GM20431 (cell line): ENCODE results near the gene RAB40C.

Experiments
- in situ Hi-C: fragments of 300-500 bp; cut with MseI, MboI; formaldehyde crosslinking; loops from one replicate; pipeline ENCODE4 v1.15.0; 2020; ENCODE audit warnings: low sequenced_read_pairs; ENCODE audit not compliant: unreplicated experiment

RAB40C gene

DNA sequence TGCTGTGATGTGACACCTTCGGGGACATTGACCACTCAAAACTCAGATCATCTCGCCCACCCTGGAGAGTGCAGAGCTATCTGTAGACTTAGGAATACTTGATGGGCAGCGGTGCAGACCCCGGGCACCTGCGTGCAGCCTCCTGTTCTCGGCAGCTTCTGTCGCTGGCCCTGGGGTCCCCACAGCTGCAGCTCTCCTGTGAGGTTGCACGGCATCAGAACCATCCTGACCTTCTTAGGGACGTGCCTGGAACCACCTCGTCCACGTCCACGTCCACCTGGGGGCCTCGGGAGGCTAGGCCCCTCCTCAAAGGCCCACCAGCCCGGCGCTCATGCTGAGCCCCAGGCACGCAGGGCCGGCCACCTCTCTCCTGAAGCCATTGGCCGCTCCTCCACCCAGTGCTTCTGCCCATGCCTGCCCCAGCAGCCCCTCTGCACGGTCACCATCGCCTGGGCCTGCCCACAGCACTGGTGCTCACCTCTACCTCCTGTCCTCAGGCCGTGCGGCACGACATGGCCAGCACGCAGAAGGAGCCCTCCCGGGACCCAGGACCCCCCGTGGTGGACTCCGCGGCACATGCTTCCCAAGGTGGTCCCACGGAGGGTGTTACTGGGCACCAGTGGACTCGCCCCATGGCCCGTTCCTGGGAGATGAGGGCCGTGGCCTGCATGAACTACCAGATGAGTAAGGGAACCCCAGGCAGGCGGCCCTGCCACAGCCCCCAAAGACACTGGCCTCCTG is 38.6 kb downstream of the RAB40C start:
- in situ Hi-C loops, result no loop called here

DNA sequence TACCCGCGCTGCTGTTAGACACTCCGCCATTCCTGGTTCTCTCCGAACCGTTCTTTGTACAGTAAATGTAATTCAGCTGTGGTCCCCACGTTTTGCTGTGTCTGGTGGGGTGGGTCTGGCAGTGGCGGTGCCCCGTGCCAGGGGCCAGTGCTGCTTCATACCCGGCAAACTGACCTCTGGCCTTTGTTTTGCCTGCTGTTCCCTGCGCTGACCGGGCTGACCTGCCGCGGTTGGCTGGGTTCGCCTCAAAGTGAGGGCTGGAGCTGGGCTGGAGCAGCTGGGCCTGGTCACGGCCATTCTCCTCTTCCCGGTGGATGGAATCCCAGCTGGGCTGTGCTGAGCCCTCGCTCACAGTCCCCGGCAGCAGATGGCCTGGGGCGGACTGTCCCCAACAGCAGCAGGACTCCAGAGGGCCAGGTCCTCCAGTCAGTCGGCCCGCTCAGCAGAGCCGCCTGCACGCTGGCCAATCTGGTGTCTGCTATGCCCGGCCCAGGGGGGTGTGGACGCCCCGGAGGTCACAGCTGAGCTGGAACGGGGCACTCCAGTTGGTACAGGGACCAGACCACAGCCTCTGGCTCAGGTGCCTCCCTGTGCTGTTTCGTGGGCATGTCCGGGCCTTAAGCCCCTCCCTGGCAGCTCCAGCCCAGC is 39.4 kb downstream of the RAB40C start:
- in situ Hi-C loops, result no loop called here

DNA sequence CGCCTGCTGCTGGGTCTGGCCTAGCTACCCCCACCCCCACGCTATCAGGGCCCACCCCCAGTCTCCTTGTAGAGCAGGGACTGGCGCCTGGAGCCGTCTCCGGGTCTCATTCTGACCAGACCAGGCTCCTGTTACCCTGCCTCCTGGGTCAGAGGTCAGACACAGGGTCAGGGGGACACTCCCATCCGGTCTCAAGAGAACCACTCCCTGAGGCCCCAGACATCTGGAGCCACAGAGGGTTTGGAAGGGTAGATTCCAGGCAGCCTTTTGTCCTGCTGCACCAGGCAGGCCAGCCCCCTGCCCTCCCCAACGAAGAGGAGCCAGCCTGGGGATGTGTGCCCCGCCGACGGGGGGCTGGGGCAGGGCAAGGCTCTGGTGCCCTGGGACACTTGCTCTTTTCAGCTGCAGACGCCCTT is 40.0 kb downstream of the RAB40C start:
- in situ Hi-C loops, result no loop called here

DNA sequence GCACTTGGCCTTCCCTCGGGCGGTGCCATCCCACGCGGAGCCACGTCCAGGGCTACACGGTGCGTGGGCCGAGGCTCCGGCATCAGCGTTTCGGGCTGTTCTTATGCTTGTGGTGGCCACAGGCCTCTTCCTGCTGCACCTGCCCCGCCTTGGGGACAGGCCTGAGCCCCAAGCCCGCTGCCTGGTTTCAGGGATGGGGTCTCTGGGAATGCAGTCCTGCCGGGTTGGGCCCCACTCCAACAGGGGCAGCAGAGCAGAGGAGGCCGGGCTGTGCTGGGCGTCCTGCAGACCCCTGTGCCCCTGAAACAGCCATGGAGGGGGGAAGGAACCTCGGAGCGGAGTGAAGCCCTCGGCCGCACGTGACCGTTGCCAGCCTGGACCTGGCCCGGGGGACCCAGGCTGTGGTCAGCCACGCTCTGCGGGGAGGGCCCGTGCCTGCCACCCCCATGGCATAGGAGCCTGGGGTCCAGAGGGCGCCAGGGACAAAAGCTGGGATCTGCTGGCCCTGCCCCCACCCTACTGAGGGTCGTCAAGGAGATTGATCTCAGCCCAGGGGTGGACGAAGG is 40.5 kb downstream of the RAB40C start:
- in situ Hi-C loops, result no loop called here

DNA sequence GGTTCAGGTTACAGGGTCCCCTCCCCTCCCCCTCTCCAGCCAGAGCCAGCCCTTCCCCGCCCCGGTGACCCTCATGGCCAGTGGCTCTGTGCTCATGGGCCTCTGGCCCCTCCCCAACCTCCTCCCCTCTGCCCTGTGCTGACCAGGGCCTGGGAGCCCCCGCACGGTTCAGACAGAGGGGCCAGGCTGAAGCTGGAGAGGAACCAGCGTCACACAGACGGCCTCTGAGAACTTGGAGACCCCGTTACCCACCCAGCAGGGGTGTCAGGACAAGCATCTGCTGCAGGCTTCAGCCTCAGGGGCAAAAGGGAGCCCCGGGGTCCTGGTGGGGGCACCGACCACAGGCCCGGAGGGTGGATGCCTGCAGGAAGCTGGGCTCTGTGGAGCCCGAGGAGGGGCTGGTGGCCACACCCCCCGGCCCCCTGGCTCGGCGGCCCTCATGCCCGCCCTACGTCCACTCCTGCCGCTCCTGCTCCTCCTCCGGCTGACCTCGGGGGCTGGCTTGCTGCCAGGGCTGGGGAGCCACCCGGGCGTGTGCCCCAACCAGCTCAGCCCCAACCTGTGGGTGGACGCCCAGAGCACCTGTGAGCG is 41.0 kb downstream of the RAB40C start, which contains the start of gene WFIKKN1:
Gene WFIKKN1, plus strand, starts transcription at position 171 of the 591 bp plus-strand sequence. Its CDS starts 269 bp downstream, at position 440.
- in situ Hi-C loops, result no loop called here

DNA sequence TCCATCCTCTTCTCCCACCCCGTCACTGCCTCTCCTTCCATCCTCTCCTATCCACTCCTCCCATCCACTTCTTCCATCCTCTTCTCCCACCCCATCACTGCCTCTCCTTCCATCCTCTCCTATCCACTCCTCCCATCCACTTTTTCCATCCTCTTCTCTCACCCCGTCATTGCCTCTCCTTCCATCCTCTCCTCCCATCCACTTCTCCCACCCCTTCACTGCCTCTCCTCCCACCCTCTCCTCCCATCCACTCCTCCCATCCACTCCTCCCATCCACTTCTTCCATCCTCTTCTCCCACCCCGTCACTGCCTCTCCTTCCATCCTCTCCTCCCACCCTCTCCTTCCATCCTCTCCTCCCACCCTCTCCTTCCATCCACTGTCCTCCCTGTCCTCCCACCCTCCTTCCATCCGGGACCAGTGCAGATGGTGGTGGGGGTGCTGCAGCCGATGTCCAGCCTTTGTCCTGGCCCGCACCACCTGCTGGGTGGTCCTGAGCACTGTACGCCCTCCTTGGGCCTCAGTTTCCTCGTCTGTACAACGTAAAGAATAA is 42.0 kb downstream of the RAB40C start:
- in situ Hi-C loops, result no loop called here

DNA sequence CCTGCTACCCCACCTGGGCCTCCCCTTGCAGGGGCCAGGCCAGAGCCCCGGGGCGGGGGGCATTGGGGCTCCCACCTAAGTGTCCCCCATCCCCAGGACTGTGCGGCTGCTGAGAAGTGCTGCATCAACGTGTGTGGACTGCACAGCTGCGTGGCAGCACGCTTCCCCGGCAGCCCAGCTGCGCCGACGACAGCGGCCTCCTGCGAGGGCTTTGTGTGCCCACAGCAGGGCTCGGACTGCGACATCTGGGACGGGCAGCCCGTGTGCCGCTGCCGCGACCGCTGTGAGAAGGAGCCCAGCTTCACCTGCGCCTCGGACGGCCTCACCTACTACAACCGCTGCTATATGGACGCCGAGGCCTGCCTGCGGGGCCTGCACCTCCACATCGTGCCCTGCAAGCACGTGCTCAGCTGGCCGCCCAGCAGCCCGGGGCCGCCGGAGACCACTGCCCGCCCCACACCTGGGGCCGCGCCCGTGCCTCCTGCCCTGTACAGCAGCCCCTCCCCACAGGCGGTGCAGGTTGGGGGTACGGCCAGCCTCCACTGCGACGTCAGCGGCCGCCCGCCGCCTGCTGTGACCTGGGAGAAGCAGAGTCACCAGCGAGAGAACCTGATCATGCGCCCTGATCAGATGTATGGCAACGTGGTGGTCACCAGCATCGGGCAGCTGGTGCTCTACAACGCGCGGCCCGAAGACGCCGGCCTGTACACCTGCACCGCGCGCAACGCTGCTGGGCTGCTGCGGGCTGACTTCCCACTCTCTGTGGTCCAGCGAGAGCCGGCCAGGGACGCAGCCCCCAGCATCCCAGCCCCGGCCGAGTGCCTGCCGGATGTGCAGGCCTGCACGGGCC is 42.8 kb downstream of the RAB40C start:
- in situ Hi-C loops, result no loop called here

DNA sequence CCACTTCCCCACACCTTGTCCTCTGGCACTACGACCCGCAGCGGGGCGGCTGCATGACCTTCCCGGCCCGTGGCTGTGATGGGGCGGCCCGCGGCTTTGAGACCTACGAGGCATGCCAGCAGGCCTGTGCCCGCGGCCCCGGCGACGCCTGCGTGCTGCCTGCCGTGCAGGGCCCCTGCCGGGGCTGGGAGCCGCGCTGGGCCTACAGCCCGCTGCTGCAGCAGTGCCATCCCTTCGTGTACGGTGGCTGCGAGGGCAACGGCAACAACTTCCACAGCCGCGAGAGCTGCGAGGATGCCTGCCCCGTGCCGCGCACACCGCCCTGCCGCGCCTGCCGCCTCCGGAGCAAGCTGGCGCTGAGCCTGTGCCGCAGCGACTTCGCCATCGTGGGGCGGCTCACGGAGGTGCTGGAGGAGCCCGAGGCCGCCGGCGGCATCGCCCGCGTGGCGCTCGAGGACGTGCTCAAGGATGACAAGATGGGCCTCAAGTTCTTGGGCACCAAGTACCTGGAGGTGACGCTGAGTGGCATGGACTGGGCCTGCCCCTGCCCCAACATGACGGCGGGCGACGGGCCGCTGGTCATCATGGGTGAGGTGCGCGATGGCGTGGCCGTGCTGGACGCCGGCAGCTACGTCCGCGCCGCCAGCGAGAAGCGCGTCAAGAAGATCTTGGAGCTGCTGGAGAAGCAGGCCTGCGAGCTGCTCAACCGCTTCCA is 43.6 kb downstream of the RAB40C start:
- in situ Hi-C loops, result no loop called here

DNA sequence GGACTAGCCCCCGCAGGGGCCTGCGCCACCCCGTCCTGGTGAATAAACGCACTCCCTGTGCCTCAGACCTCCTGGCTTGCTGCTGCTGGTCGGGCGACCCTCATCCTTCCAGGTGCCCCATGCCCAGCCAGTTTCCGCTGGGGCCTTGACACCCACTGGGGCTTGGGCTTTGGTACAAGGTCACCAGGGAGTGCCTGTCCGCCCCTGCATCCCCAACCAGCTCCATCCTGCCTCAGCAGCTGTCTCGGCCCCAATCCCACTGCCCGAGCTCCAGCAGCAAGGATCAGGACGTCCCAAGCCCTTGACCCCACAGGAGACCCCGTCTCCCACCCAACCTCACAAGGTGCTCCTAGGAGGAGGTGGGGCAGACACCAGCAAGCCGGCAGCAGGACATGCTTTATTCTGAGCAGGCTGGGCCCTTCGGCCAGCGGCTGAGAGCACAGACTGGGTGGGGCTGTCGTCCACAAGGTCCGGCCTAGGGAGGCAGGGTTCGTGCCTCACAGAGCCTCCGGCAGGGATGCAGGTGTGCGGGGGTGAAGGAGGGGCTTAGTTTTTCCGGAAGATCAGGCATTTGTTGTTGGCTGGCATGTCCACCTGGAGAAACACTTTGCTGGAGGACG is 44.3 kb downstream of the RAB40C start:
- in situ Hi-C loops, result no loop called here

DNA sequence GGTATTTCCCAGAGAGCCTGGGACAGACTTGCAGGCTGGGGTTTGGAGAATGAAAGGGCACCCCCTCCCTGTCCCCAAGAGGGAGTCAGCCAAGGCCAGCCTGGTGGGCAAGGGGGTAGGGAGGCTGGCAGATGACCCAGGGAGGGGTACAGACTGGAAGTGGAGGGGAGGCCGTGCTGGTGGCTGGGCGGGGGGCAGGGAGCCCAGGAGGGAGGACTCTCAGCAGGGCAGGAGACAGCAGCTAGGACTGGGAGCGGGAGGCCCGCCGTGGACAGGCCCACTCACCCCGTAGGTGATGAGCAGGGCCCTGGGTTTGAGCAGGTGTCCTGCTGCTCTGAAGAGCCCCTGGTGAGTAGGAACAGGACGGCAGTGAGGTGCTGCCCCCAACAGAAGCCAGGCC is 45.1 kb downstream of the RAB40C start:
- in situ Hi-C loops, result no loop called here

DNA sequence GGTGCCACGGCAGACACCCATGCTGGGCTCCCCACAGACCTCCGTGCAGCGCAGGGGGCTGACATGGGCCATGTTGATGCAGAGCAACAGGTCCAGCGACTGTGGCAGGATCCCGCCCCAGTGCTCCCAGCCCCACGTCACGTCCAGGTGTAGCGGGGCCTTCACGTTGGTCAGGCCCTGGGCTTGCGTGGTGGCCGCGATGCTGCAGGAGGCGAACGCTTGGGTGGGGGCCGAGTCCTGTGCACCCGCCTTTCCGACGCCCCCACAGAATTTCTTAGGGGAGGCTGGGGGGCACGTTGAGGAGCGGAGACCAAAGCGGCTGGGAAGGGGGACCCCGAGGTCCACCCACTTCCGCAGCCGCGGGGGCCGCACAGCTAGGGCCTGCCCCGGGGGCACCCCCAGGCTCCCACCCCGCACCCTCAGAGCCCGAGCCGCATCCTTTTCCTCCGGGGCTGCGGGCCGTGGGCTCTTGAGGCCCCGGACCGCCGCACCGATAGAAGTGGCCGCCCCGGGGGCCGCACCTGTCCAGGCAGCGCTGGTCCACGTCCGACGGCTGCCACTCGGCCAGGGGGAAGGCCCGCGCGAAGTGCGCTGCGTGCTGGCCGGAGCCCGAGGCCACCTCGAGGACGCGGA is 45.8 kb downstream of the RAB40C start:
- in situ Hi-C loops, result no loop called here

DNA sequence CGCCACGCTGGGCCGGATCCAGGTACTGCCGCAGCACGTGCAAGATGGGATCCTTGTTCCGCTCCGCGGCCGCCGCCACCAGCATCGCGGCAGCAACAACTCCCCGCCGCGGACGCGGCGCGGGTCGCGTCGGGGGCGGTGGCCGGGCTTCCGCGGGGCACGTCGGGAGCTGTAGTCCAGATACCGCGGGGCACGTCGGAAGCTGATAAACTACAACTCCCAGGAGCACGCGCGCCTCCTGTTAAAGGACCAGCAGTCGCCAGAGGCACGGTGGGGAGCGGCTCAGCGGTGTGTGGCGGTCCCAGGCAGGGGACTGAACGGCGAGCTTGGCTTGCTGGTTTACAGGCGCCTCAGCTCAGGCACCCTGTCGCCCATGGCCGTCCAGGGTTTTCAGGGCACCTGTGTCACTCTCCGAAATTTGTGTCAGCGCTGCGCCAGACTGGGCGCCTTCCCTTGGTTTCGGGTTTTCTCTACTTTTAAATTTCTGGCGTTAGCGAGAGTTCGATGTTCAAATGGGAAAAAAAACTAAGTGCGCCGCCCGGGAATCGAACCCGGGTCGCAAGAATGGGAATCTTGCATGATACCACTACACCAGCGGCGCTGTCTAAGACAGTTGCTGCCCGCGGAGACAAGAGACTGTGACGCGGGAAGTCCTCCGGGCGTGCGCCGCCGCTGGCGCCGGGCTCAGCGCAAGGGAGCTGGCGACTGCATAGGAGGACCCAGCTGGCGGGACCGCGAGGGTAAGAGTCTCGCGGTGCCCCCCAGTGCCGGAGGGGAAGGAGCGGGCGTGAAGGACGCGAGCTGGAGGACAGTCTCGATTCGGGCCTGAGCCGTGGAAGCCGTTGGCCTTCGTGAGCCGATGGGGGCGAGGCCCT is 46.6 kb downstream of the RAB40C start, which contains the start of gene METTL26:
Gene METTL26, minus strand, starts transcription at position 100 of the 875 bp plus-strand sequence. Its CDS starts 15 bp downstream, at position 85.
- in situ Hi-C loops, result no loop called here

DNA sequence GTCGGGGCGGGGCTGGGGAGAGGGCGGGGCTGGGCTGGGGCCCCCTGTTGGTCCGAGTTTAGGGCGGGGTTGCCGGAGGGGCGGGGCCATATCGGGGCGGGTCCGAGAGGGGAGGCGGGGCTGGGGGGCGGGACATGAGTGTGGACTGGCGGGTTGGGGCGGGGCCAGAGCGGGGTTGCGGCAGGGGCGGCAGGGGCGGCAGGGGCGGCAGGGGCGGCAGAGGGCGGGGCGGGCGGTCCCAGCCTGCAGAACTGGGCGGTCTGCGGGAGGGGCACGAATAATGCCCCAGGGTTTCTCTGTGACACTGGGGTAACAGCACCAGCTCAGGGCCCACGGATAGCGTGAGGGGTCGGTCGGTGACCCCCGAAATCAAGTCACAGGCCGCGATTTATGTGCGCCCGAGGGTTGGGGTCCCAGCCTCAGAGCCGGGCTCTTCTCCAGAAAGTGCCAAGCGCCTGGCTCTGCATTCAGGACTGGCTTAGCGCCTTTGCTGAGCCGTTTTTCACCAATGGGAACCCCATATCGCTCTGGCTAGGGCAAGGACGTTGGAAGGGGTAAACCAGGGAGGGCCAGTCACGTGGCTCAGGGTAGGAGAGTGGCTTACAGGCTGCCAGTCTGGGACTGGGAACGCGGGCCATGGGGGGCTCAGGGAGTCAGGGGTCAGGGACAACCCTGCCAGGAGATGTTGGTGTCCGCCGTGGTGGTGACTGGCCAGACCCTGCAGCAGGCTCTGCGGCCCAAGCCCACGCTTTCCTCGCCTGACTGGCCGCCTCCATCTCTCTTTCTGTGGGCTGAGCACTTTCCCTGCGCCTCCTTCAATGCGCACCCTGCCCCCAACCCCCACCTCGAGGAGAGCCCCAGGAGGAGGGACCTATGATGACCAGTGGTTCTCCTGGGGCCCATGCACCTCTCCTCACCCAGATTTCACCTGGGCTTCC is 47.5 kb downstream of the RAB40C start:
- in situ Hi-C loops, result no loop called here

DNA sequence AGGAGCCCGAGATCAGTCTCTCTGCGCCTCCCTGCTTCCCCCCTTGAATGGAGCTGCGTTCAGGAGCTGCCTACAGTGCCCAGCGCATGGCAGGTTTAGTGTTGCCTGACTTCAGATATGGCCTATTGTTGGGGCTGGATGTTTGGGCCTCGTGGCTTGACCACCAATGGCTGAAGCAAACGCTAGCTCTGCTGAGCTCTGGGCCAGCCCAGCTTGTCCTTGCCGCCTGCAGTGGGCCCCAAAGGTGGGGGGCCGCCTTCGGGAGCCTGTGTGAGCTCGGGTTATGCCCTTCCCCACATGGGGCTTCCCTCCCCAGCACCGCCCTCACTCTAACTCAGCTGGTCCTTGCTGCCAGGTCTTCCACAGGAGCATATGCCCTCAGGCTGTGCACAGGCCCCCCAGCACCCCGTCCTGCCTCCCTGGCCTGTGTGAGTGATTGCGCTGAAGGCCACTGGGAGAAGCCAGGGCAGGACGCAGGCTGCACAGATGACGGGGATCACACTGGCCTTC is 48.2 kb downstream of the RAB40C start:
- in situ Hi-C loops, result no loop called here

DNA sequence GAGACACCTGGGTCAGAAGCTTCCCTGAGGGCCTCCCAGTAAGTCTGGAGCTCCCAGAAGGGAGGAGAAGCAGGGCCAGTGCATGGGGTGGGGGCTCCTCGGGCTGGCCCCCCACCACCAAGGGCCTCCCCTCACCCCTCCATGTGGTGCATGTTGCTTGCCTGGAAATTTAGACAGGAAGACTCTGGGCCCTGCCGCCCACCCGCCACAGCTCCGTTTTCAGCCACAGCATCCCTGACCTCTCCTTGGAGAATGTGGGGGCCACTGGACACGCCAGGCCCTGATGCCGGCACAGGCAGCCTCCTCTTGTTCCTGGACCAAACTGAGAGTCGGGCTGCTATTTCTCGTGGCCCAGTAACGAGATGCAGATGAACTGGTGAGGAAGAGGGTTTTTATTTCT is 49.0 kb downstream of the RAB40C start:
- in situ Hi-C loops, result no loop called here

DNA sequence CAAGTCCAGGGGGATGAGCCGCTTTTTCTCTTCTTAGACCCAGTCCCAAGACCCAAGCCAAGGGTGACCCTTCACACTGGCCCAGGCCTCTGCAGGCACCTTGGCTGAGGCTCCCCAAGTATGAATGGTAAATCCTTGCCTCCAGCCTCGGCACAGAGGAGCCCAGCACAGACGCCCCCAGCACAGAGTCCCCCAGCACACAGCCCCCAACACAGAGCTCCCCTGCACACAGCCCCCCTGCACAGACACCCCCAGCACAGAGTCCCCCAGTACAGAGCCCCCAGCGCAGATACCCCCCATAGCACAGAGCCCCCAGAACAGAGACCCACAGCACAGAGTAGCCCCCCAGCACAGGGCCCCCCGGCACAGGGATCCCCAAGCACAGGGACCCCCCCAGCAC is 50.7 kb downstream of the RAB40C start:
- in situ Hi-C loops, result no loop called here
